Renal pelvis (tissue), 4 donors: Measurements from ENCODE around the gene ZDHHC11B. TPM values are rescaled to one million over a fixed set of nuclear protein-coding genes. Genes with fewer than 3 reads are reported as not detected.
A peak's percentile ranks its signal among the peaks of the same experiment; 100 is the strongest.
"Not testable (repeated sequence)": the region's sequence is repeated elsewhere in the genome, so short reads cannot be mapped to it uniquely, and the experiment has no call there.

ENCODE experiments used
- DNase-seq: peaks from one replicate; pipeline ENCODE4 v3.0.0-alpha.2; 2013
- polyA plus RNA-seq, 3 donors: library from polyadenylated mRNA; unstranded; fragments of 120-200 nt; gene quantifications; one replicate each; pipeline ENCODE4 v1.2.1, GENCODE V29; 2013; ENCODE audit not compliant: insufficient read length in 3 of 3

ZDHHC11B gene
- polyA plus RNA-seq, 3 donors, result 7.9 to 9.2 (median 8.7) TPM

DNA sequence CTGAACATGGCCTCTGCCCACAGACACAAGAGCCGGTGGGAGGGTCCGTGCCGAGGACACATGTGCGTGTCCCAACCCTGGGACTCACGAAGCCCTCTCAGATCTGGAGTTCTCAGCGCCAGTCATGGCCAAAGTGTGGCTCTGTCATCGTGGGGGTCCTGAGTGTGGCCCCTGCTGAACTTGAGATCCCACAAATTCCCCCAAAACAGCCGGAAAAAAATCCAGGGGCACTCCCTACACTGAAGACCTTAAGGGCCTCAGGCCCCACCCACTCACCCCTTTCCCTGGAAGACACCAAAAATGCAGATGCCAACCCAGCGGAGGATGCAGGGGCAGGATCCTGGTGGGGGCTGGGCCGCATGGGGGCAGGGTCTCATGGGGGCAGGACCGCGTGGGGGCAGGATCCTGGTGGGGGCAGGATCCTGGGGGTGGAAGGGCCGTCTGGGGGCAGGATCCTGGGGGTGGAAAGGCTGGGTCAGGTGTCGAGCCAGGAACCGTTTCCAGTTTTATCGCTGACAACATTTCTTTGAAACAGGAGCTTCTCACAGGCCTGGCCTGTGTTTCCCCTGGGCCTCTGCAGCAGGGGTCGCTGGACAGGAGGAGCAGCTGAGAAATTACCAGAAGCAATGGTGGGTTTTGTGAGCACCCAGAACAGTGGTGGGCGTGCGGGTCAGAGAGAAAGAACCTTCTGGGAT lies 13.3 kb downstream of the ZDHHC11B start:
- not testable (repeated sequence) for DNase-seq

DNA sequence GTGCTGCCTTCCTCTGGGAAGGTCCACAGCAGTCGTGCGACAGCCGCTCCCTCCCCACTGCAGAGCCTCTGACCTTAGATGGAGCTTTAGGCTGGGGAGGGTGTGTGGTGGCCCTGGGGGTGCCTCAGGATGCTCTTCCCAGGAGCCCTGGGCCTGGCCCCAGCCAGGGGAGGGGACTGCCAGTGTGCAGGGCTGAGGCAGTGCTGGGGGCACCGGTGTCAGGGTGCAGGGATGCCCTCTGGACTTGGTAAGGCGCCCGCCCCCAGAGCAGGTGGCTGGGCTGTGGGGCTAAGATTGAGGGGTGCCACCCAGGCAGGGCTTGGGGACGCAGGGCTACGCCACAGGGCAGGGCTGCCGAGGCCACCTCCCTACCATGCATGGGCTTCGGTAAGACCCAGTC lies 13.9 kb downstream of the ZDHHC11B start:
- DNase-seq, result not testable (repeated sequence)

DNA sequence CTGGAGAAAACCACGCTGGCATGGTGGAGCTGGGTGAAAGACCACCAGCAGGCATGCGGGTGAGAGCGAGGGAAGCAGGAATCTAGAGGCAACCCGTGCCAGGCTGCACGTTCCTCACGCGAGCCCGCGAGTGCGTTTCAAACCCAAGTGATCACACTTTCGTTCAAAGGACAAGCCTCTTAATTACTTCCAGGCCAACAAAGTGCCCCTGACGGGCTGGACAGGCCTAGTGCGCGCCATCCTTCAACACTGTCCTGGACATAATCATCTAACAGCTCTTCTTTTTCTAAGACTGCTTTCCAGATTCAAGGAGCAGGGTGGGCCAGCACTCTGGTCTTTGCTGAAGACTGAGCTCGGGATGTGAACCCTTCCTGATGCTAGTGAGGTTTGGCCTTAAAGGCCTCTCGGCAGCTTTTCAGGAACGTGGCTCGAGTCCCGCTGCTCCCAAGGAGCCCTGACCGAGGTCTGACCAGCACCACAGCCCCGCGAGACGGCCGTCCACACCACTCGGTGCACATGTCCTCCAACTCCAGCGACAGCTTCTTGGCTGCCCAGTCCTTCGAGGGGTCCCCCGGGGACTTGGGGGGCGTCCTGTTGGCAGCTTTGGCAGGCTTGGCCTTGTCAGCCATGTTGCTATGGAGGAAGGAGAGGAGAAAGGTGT lies 14.9 kb downstream of the ZDHHC11B start:
- DNase-seq, result not testable (repeated sequence)

DNA sequence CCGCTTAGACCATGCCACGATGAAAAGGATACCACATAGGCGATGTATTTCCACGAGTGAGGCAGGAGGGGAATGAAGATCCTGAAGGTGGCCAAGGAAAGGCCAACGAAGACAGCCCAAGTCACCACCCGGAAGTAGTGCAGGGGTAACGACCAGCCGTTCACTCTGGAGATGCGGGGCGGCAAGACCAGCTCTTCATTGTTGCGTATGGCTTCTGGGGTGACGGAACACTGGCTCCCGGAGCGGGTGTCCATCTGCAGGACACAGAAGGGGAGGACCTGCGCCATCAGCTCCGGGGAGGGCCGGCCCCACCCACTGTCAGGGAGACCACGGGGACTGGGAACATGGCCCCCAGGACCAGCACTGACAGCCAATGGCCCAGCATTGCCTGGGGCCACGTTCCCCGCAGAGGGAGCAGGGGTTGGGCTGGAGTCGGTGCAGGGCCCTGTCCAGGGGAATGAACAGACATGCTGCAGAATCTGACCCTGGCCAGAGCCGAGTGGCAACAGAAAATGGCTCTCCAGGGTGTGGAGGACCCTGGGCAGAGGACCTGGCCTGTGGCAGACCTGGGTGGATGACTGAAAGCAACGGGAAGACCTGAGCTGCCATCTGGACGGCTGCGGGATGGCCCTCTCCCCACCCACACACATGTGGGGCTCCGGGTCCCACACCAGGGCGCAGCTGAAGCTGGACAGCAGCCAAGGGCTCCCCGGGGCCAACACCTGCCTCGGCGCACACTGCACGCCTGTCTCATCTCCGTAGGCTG lies 17.7 kb downstream of the ZDHHC11B start:
- no peak for DNase-seq

DNA sequence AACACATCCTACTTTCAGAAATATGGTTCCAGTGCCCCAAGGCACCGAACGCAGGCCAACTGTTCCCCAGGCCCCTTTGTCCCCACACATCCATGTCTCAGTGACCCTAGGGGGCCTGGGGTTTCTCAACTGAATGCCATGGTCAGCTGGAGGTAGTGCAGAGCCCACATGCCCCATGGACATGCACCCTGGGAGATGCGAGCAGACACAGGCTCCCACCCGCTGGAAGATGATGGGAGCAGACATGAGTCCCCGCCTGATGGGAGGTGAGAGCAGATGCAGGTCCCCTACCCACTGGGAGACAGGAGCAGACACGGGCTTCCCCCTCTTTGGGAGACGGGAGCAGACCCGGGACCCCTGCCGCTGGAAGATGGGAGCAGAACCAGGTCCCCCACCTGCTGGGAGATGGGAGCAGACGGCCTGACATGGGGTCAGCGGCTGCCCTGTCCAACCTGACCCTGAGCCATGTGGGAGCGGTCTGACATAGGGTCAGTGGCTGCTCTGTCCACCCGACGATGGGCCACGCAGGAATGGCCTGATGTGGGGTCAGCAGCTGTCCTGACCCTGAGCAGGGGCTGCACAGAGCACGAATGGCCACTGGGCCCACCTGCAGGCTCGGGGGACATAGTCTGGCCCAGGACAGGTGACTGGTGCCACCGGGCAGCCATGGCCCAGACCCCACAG lies 18.4 kb downstream of the ZDHHC11B start:
- DNase-seq, result no peak

DNA sequence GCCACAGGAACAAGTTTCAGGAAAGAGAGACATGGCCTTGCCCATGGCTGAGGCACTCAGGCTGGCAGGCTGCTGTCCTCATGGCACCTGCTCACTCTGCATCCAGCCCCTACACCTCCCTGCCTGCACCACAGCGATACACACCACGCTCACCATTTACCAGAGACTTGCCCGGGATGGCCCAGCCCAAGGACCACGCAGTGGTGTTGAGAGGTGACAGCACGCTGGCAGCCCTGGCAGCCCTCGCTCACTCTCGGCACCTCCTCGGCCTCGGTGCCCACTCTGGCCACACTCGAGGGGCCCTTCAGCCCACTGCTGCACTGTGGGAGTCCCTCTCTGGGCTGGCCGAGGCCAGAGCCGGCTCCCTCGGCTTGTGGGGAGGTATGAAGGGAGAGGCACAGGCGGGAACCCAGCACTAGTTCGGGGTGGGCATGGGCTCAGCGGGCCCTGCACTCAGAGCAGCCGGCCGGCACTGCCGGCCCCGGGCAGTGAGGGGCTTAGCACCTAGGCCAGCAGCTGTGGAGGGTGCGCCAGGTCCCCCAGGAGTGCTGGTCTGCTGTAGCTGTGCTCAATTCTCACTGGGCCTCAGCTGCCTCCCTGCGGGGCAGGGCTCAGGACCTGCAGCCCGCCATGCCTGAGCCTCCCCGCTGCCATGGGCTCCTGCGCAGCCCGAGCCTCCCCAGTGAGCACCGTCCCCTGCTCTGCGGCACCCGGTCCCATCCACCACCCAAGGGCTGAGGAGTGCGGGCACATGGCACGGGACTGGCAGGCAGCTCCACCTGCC lies 20.3 kb downstream of the ZDHHC11B start:
- DNase-seq, result no peak

DNA sequence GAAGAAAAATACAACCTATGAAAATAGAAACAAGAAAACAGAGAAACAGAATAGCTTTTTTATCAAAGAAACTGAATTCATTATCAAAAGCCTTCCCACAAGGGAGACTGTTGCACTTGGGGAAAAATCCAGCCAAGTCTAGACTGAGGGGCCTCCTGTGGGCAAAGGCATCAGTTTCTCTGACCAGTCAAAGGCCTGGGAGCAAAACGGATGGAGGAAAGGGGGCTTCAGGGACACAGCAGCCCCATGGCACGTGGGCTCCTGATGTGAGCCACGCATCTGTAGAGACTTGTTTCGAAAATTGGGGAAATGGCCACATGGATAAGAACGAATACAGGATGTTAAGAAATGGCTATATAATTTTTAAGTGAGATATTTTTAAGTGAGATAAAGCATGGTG lies 21.1 kb downstream of the ZDHHC11B start:
- DNase-seq, result no peak

DNA sequence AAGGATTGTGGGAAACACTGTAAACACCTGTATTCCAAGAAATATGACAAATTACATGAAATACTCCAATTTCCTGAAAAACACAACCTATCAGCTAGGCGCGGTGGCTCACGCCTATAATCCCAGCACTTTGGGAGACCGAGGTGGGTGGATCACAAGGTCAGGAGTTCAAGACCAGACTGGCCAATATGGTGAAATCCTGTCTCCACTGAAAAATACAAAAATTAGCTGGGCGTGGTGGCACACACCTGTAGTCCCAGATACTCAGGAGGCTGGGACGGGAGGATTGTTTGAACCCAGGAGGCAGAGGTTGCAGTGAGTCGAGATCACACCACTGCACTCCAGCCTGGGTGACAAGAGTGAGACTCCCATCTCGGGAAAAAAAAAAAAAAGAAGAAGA lies 21.5 kb downstream of the ZDHHC11B start:
- DNase-seq, result not testable (repeated sequence)

DNA sequence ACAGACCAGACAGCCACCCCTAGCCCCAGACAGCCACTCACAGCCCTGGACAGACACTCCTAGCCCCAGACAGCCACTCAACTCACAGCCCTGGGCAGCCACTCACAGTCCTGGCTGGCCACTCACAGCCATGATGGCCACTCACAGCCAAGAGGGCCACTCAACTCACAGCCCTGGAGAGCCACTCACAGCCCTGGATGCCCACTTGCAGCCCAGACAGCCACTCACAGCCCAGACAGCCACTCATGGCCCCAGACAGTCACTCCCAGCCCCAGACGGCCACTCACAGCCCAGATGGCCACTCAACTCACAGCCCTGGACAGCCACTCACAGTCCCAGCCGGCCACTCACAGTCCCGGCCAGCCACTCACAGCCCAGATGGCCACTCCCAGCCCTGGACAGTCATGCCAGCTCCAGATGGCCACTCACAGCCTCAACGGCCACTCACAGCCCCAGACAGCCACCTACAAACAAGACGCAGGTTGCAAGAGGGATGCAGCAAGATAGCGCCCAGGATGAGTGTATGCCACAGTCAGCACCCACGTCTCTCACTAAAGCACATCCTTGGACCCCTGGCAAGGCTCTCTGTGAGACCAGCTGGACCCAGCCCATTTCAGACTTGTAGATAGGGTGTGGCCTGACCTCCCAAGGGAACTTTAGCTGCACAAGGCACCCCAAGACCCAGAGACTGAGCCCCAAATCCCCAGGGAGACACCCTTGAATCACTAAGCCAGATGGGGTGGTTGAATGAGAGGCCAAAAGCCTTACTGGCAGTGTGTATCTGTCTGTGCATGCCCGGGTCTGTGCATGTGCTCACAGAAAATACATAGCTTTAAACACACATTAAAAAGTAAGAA lies 22.4 kb downstream of the ZDHHC11B start:
- DNase-seq, result no peak

DNA sequence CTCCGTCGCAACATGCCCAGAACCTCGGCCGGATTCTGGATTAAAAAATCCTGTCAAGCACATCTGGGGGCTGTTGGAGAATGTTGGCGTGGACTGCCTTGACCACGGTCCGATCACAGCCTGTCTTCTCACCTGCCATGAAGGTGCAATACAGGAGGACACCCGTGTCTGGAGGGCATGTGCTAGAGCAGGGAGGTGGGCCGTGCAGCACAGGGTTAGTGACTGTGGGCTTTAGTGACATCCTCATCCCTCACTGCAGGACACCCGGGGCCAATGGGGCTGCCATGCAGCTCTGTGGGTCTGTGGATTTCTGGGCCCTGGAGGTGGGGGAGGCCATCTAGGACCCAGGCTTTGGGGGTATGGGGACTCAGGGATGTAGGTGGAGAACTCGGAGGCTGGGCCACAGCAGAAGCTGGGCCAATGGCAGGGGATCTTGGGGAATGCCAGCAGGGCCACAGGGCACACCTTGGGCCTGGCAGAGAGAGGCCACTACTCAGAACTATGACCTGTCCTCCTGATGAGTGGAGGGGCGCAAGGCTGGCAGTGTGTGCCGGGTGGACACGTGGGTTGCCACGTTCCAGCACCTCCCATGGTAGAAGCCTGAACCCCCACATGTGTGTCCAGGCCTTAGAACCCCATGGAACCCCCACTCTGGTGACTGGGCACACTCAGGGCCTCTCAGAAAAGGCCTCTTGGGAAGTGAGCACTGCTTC lies 23.3 kb downstream of the ZDHHC11B start:
- no peak for DNase-seq

DNA sequence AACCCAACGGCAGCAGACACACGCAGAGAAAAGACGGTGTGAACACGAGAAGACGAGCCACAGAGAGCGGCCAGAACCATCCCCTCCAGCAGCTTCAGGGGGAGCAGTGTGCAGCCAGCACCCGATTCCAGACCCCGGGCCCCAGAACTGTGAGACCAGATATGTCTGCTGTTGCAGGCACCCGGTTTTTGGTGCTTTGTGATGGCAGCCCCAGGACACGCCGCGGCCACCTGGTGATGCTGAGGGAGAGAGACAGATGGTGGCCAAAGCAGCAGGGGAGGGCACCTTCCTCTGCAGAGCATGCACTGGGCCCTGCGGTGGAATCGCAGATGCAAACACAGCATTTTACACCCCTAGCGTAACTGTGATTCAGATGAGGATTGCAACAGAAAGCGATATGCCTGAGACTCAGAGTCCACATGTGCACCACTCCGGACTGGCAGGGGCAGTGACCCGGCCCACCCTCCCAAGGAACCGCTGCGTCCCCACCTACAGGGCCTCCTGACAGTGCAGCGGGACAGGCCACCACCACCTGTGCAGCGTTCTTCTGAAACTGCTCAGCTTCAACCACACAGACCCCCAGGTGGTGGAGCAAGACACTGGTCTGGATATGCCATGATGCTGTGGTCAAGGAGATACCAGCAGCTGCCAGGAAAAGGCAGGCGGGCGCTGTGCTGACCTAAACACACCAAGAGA lies 24.0 kb downstream of the ZDHHC11B start:
- no peak for DNase-seq

DNA sequence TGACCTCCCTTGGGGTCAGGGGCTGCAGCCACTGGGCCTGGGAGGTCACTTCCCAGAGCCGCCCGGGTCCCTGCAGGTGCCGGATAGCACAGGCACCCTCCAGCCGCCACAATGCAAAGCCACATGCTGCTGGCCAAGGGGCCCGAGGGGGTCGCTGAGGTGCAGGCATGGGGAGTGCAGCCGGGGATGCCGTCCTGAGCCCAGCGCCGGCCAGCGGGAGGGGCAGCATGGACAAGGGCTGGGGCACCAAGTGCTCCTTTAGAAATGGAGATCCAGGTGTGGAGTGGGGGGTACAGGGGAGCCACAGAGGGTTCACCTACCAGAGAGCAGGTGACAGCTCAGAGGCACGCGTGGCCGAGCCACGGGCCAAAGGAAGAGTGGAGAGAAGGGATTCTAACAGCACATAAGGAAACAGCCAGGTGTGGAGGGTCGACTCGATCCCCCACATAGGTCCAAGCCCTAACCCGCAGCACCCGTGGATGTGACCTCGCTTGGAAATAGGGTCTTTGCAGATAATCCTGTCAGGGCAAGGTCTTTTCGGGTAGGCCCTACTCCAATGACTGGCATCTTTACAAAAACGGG lies 24.7 kb downstream of the ZDHHC11B start:
- no peak for DNase-seq

DNA sequence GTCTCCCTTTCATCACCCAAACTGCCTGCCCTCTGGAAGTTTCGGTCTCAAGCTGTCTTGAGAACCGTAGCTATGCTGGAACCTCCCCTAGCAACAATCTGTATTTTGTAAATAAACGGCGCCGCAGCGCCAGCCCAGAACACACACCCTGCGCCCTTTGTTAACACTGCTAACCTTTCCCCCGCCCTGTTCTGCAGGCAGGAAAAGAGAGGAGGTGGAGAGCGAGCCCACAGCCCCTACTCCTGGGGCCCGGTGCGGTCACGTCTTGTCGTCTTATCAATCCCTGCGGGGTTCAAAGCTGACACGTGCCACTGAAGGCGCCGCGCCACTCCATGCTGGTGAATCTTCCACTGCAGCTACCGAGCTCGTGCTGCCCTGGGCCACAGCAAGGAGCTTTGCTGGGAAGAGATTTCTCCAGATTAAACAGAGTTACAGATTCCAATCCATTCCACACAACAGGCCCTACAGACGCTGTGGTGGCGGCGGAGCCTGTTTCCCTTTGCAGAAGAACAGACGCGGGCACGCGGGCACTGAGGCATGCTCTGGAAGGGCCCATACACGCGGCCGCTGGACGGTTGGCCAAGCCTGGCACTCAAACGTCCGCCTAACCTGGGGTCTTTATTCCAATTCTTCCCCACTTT lies 25.3 kb downstream of the ZDHHC11B start:
- DNase-seq, result peak; percentile 93

DNA sequence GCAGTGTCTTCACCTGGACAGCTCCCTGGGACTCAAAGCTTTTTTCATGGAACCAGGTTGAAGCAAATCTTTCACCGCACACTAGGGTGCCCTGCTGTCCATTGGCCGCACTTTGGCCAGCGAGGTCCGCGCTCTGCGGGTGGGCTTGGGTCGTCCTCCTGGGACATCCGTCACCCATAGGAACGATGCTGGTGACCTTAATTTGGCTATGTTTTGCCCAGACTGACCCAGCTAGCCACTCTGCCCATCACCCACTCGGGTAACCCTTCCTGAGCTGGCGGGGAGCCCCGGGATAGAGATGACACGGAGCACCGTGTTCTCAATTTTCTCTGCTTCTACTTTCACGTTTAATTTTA lies 25.9 kb downstream of the ZDHHC11B start:
- peak; percentile 40 for DNase-seq

DNA sequence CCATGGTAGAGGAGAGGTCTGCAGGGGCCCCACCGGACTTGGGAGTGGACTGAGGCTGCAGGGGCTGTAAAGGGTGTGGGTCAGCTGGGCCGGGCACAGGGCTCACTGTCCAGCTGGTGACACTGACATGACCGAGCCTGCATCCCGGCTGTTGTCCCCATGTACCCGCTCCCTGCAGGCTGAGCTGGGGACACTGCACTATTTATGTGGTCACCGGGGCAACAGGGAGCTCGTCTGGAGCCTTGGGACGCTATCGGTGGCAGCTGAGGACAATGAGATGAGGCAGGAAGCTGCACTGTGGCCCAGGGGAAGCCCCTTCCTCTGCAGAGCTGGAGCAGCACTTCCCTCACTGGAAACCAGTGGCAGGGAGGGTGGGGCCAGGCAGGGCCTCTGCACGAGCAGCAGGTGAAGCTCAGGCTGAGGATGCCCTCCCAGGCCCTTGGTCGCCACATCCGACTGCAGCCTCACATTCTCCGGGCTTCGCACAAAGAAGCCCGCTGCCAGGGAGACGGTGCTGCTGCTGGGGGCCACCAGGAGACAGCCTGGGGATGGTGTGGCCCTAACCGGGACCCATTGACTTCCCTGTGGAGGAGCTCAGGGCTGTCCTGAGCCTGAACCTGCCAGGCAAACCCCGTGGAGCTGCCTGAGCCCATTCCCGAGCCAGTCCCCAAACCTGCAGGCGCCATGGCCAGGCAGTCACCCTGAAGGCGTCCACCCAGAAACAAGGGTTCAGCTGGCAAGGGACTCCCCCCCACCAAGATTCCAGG lies 26.4 kb downstream of the ZDHHC11B start:
- DNase-seq, result peak; percentile 78

DNA sequence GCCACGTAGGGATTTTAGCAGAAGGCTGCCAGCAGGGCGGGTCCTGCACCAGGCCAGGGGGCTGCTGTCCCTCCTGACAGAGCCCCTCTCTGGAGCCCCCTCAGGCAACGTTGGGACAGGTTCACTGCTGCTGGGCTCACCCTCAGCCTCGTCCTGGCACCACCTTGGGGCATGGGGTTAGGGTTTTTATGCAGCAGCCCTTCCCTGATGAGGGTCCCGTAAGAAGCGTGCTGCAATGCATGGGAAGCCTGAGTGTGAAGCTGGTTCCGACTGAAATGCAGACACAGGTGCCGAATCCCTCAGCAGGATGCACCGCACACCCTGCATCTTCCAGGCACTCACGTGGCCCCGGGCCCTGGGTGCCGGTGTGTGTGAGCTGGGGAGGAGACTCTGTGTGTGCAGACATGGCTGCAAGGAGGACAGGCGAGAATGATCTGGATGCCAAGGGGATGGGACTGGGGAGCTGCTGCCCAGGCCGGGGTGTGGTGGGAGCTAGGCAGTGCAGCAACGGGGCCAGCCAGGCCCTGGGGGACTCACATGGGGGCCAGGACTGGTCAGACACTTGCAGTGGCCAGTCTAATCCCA lies 27.1 kb downstream of the ZDHHC11B start:
- DNase-seq, result no peak

DNA sequence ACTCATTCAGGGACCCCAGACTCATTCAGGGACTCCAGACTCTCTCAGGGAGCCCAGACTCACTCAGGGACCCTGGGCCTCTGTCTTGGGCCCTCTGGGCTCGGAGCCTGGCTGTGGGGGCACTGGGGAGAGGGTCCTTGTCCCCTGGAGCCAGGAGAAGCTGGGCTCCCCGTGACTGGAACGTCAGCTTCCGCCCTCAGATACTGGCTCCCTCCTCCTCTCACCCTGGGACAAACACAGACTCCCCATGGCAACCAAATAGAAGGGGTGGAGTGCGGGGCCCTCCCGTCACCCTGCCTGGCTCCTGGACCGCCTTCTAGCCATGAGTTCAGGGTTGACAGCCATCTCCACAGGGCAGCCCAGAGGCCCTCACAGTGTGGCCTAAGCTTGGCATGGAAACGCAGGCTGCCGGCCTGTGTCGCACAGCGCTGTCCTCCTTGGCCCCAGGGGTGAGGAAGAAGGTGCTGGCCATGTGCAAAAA lies 27.6 kb downstream of the ZDHHC11B start:
- DNase-seq, result no peak
